HEK293 (cell line): ENCODE data around the gene DMBX1.
A peak's percentile ranks its signal among the peaks of the same experiment; 100 is the strongest.

ENCODE experiments used
- CTCF ChIA-PET: fragments of 350-600 bp; formaldehyde crosslinking; extraction: SDS; loops from one replicate; lab custom pipeline; 2021; ENCODE audit warnings: antibody characterized with exemption; lab: Yijun Ruan, JAX
- POLR2A ChIA-PET: fragments of 300-600 bp; formaldehyde crosslinking; extraction: SDS; loops from one replicate; lab custom pipeline; 2020; ENCODE audit warnings: antibody characterized with exemption, inconsistent platforms; lab: Yijun Ruan, JAX
- H3K27ac ChIP-seq: fragments of 200-500 bp; sonication (Bioruptor generic); 2 replicates; pipeline ENCODE4 v1.5.1; 2014; ENCODE audit warnings: low read depth, low read length, control low read depth, inconsistent platforms; ENCODE audit errors: extremely low read depth
- H3K36me3 ChIP-seq, 2 experiments: fragments of 200-500 bp in 1 of 2; sonication (Bioruptor generic) in 1 of 2; 1 replicate in 1 of 2; 2 replicates in 1 of 2; pipeline ENCODE4 v1.5.1; 2014 to 2017; ENCODE audit warnings: inconsistent platforms in 2 of 2, low read length in 2 of 2; ENCODE audit not compliant: control insufficient read depth in 2 of 2, insufficient read depth in 1 of 2
- H3K4me1 ChIP-seq: fragments of 200-500 bp; sonication (Bioruptor generic); 2 replicates; pipeline ENCODE4 v1.5.1; 2014; ENCODE audit warnings: mild to moderate bottlenecking, low read length, inconsistent platforms; ENCODE audit not compliant: control insufficient read depth, insufficient read depth
- H3K4me3 ChIP-seq: 2 replicates; pipeline ENCODE4 v1.5.1; 2011; ENCODE audit warnings: low read depth, mild to moderate bottlenecking, control low read depth, low read length, moderate library complexity
- H3K9me3 ChIP-seq: fragments of 200-500 bp; sonication (Bioruptor generic); 2 replicates; pipeline ENCODE4 v1.5.1; 2014; ENCODE audit warnings: low read depth, low read length, inconsistent platforms; ENCODE audit not compliant: control insufficient read depth, insufficient read depth
- EGR2 ChIP-seq: fragments of 450-650 bp; formaldehyde crosslinking; IDR thresholded peaks from 2 replicates; pipeline ENCODE4 v1.5.1; 2016; ENCODE audit warnings: low read depth, missing biosample characterization, missing genetic modification characterization
- GLIS1 ChIP-seq: fragments of 450-650 bp; formaldehyde crosslinking; IDR thresholded peaks from 2 replicates; pipeline ENCODE4 v1.5.1; 2016; ENCODE audit warnings: missing biosample characterization, missing genetic modification characterization
- GLIS2 ChIP-seq: fragments of 450-650 bp; formaldehyde crosslinking; IDR thresholded peaks from 2 replicates; pipeline ENCODE4 v1.5.1; 2016; ENCODE audit warnings: missing biosample characterization, missing genetic modification characterization
- IKZF3 ChIP-seq: fragments of 450-650 bp; IDR thresholded peaks from 2 replicates; pipeline ENCODE4 v1.5.0; 2018; ENCODE audit warnings: missing biosample characterization, mild to moderate bottlenecking, missing genetic modification characterization, moderate library complexity
- KLF10 ChIP-seq: fragments of 450-650 bp; IDR thresholded peaks from 2 replicates; pipeline ENCODE4 v1.5.1; 2018; ENCODE audit warnings: missing biosample characterization, mild to moderate bottlenecking, missing genetic modification characterization
- KLF16 ChIP-seq: fragments of 450-650 bp; formaldehyde crosslinking; IDR thresholded peaks from 2 replicates; pipeline ENCODE4 v1.5.1; 2017; ENCODE audit warnings: missing biosample characterization, missing genetic modification characterization
- KLF17 ChIP-seq: fragments of 450-650 bp; formaldehyde crosslinking; IDR thresholded peaks from 2 replicates; pipeline ENCODE4 v1.5.1; 2016; ENCODE audit warnings: missing biosample characterization, missing genetic modification characterization
- KLF9 ChIP-seq: fragments of 450-650 bp; formaldehyde crosslinking; IDR thresholded peaks from 2 replicates; pipeline ENCODE4 v1.5.1; 2016; ENCODE audit warnings: missing biosample characterization, missing genetic modification characterization, low read depth
- OSR2 ChIP-seq: fragments of 450-650 bp; formaldehyde crosslinking; IDR thresholded peaks from 2 replicates; pipeline ENCODE4 v1.5.1; 2016; ENCODE audit warnings: missing biosample characterization, missing genetic modification characterization
- ZBTB17 ChIP-seq: fragments of 450-650 bp; formaldehyde crosslinking; IDR thresholded peaks from 2 replicates; pipeline ENCODE4 v1.5.1; 2016; ENCODE audit warnings: missing biosample characterization, missing genetic modification characterization
- ZBTB8A ChIP-seq: fragments of 450-650 bp; formaldehyde crosslinking; IDR thresholded peaks from 2 replicates; pipeline ENCODE4 v1.5.1; 2016; ENCODE audit warnings: missing biosample characterization, missing genetic modification characterization
- ZEB2 ChIP-seq: fragments of 450-650 bp; formaldehyde crosslinking; IDR thresholded peaks from 2 replicates; pipeline ENCODE4 v1.5.1; 2016; ENCODE audit warnings: missing biosample characterization, missing genetic modification characterization
- ZFHX2 ChIP-seq: fragments of 450-650 bp; formaldehyde crosslinking; conservative IDR thresholded peaks from 2 replicates; pipeline ENCODE4 v1.5.1; 2016; ENCODE audit warnings: missing biosample characterization, missing genetic modification characterization
- ZNF184 ChIP-seq: fragments of 450-650 bp; IDR thresholded peaks from 2 replicates; pipeline ENCODE4 v1.5.1; 2018; ENCODE audit warnings: missing biosample characterization, mild to moderate bottlenecking, missing genetic modification characterization
- ZNF202 ChIP-seq: fragments of 450-650 bp; formaldehyde crosslinking; IDR thresholded peaks from 2 replicates; pipeline ENCODE4 v1.5.1; 2016; ENCODE audit warnings: missing biosample characterization, missing genetic modification characterization, borderline replicate concordance
- ZNF221 ChIP-seq: fragments of 450-650 bp; formaldehyde crosslinking; IDR thresholded peaks from 2 replicates; pipeline ENCODE4 v1.5.1; 2017; ENCODE audit warnings: missing biosample characterization, missing genetic modification characterization, borderline replicate concordance
- ZNF24 ChIP-seq: fragments of 450-650 bp; formaldehyde crosslinking; IDR thresholded peaks from 2 replicates; pipeline ENCODE4 v1.5.1; 2016; ENCODE audit warnings: missing biosample characterization, missing genetic modification characterization
- ZNF341 ChIP-seq: fragments of 450-650 bp; formaldehyde crosslinking; IDR thresholded peaks from 2 replicates; pipeline ENCODE4; 2016; ENCODE audit warnings: low read depth, missing biosample characterization, missing genetic modification characterization
- ZNF398 ChIP-seq: fragments of 450-650 bp; formaldehyde crosslinking; IDR thresholded peaks from 2 replicates; pipeline ENCODE4 v1.5.1; 2017; ENCODE audit warnings: missing biosample characterization, missing genetic modification characterization
- ZNF561 ChIP-seq: fragments of 450-650 bp; IDR thresholded peaks from 2 replicates; pipeline ENCODE4 v1.5.1; 2018; ENCODE audit warnings: missing biosample characterization, missing genetic modification characterization, borderline replicate concordance
- ZNF629 ChIP-seq: fragments of 450-650 bp; formaldehyde crosslinking; IDR thresholded peaks from 2 replicates; pipeline ENCODE4 v1.5.1; 2017; ENCODE audit warnings: missing biosample characterization, missing genetic modification characterization
- ZNF660 ChIP-seq: fragments of 450-650 bp; IDR thresholded peaks from 2 replicates; pipeline ENCODE4 v1.5.1; 2018; ENCODE audit warnings: missing biosample characterization, mild to moderate bottlenecking, missing genetic modification characterization
- ZNF664 ChIP-seq: fragments of 450-650 bp; formaldehyde crosslinking; IDR thresholded peaks from 2 replicates; pipeline ENCODE4 v1.5.1; 2016; ENCODE audit warnings: missing biosample characterization, missing genetic modification characterization
- ZNF692 ChIP-seq: fragments of 450-650 bp; formaldehyde crosslinking; IDR thresholded peaks from 2 replicates; pipeline ENCODE4 v1.5.1; 2016; ENCODE audit warnings: missing biosample characterization, missing genetic modification characterization
- ZNF768 ChIP-seq: fragments of 450-650 bp; formaldehyde crosslinking; IDR thresholded peaks from 2 replicates; pipeline ENCODE4 v1.5.1; 2018; ENCODE audit warnings: missing biosample characterization, mild to moderate bottlenecking, missing genetic modification characterization
- ZNF830 ChIP-seq: fragments of 450-650 bp; IDR thresholded peaks from 2 replicates; pipeline ENCODE4 v1.5.0; 2018; ENCODE audit warnings: missing biosample characterization, missing genetic modification characterization, low read depth, mild to moderate bottlenecking, moderate library complexity
- ZXDB ChIP-seq: fragments of 450-650 bp; formaldehyde crosslinking; IDR thresholded peaks from 2 replicates; pipeline ENCODE4 v1.5.1; 2016; ENCODE audit warnings: missing biosample characterization, missing genetic modification characterization
- TF ChIP-seq, protein P1 (sequence below): fragments of 450-650 bp; formaldehyde crosslinking; IDR thresholded peaks from 2 replicates; pipeline ENCODE4 v1.5.1; 2016; ENCODE audit warnings: missing biosample characterization, missing genetic modification characterization
- TF ChIP-seq, protein P2 (sequence below): fragments of 450-650 bp; formaldehyde crosslinking; IDR thresholded peaks from 2 replicates; pipeline ENCODE4 v1.5.1; 2016; ENCODE audit warnings: missing biosample characterization, missing genetic modification characterization
- TF ChIP-seq, protein P3 (sequence below): fragments of 450-650 bp; formaldehyde crosslinking; IDR thresholded peaks from 2 replicates; pipeline ENCODE4 v1.5.1; 2016; ENCODE audit warnings: missing biosample characterization, missing genetic modification characterization

Gene DMBX1

GRCh38 chr1:46522184-46522968 lies 32.7 kb downstream of the DMBX1 start:
- Histone ChIP-seq H3K36me3 (no peaks in the 10 kb centered on the region), H3K4me3 (no peak overlapping the region), H3K4me1 (peaks cover 5% of the 10 kb centered on the region; the same call in 1 of the 2 replicates), H3K9me3 (no peaks in the 10 kb centered on the region), H3K27ac (no peak overlapping the region)
- CTCF ChIA-PET, result interaction anchor here (0.5 to 9.0 kb wide), 10 partner anchors 12 to 204 kb away, joined by 3 to 56 read pairs (median 6); a partner anchor contains a TSS
- POLR2A ChIA-PET, result interaction anchor here (0.6 to 1.1 kb wide), 4 partner anchors 12 to 82 kb away, joined by 3 read pairs; partner anchors contain the start of gene MKNK1
- TF ChIP-seq EGR2 (tag by site-specific recombination) (peak; percentile 96), ZNF830 (tag by site-specific recombination) (no peak), KLF9 (tag by site-specific recombination) (peak; percentile 16; the same call in 1 of the 2 replicates), ZNF202 (tag by site-specific recombination) (no peak), KLF16 (no peak), ZNF768 (tag by site-specific recombination) (no peak), ZEB2 (tag by site-specific recombination) (peak; percentile 49; the same call in 1 of the 2 replicates), KLF10 (tag by site-specific recombination) (peak; percentile 41; the same call in 1 of the 2 replicates), ZNF660 (tag by site-specific recombination) (peak; percentile 100), ZNF664 (tag by site-specific recombination) (peak; percentile 90), ZBTB8A (peak; percentile 60), ZNF561 (tag by site-specific recombination) (0 out of 2 replicates have a peak, but pooled peaks have one; percentile 45), IKZF3 (tag by site-specific recombination) (peak; percentile 78), ZBTB17 (tag by site-specific recombination) (0 out of 2 replicates have a peak, but pooled peaks have one; percentile 8), ZNF692 (tag by site-specific recombination) (0 out of 2 replicates have a peak, but pooled peaks have one; percentile 14), ZNF221 (tag by site-specific recombination) (no peak), ZFHX2 (peak; percentile 98), GLIS1 (tag by site-specific recombination) (peak; percentile 100), ZNF184 (tag by site-specific recombination) (peak; percentile 80; the same call in 1 of the 2 replicates), ZXDB (no peak), ZNF398 (peak; percentile 77; the same call in 1 of the 2 replicates), GLIS2 (peak; percentile 46), ZNF24 (tag by site-specific recombination) (peak; percentile 78; the same call in 1 of the 2 replicates), ZNF341 (peak; percentile 85), OSR2 (tag by site-specific recombination) (peak; percentile 99), ZNF629 (tag by site-specific recombination) (peak; percentile 55), KLF17 (tag by site-specific recombination) (peak; percentile 75)
- TF ChIP-seq, protein P1, sequence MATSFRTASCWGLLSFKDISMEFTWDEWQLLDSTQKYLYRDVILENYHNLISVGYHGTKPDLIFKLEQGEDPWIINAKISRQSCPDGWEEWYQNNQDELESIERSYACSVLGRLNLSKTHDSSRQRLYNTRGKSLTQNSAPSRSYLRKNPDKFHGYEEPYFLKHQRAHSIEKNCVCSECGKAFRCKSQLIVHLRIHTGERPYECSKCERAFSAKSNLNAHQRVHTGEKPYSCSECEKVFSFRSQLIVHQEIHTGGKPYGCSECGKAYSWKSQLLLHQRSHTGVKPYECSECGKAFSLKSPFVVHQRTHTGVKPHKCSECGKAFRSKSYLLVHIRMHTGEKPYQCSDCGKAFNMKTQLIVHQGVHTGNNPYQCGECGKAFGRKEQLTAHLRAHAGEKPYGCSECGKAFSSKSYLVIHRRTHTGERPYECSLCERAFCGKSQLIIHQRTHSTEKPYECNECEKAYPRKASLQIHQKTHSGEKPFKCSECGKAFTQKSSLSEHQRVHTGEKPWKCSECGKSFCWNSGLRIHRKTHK, result no peak
- TF ChIP-seq, protein P2, sequence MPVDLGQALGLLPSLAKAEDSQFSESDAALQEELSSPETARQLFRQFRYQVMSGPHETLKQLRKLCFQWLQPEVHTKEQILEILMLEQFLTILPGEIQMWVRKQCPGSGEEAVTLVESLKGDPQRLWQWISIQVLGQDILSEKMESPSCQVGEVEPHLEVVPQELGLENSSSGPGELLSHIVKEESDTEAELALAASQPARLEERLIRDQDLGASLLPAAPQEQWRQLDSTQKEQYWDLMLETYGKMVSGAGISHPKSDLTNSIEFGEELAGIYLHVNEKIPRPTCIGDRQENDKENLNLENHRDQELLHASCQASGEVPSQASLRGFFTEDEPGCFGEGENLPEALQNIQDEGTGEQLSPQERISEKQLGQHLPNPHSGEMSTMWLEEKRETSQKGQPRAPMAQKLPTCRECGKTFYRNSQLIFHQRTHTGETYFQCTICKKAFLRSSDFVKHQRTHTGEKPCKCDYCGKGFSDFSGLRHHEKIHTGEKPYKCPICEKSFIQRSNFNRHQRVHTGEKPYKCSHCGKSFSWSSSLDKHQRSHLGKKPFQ (tag by site-specific recombination), result peak; percentile 52; the same call in 1 of the 2 replicates
- TF ChIP-seq, protein P3, sequence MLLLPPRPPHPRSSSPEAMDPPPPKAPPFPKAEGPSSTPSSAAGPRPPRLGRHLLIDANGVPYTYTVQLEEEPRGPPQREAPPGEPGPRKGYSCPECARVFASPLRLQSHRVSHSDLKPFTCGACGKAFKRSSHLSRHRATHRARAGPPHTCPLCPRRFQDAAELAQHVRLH (tag by site-specific recombination), result 0 out of 2 replicates have a peak, but pooled peaks have one; percentile 19
